Thyroid gland (tissue), 4 donors: ENCODE measurements around the gene FBXL17. TPM values are rescaled to one million over a fixed set of nuclear protein-coding genes. Genes with fewer than 3 reads are reported as not detected.

Experiments used
- DNase-seq, 2 donors: peaks; one replicate each; pipeline ENCODE4 v3.0.0-alpha.2; 2019
- H3K27ac ChIP-seq, 3 donors: fragments of 200-600 bp; sonication (generic); 1 replicate in 2 of 3; 2 replicates in 1 of 3; pipeline ENCODE4 v1.5.1; 2016 to 2019; ENCODE audit warnings: mild to moderate bottlenecking in 1 of 3, moderate library complexity in 1 of 3
- H3K27me3 ChIP-seq: fragments of 200-600 bp; sonication (generic); one replicate; pipeline ENCODE4 v1.5.1; 2019
- H3K36me3 ChIP-seq, 2 donors: fragments of 200-600 bp; sonication (generic); one replicate each; pipeline ENCODE4 v1.5.1; 2016 to 2019
- H3K4me1 ChIP-seq, 2 donors: fragments of 200-600 bp; sonication (generic); one replicate each; pipeline ENCODE4 v1.5.1; 2017 to 2019
- H3K4me3 ChIP-seq, 3 donors: fragments of 200-600 bp; sonication (generic); replicated peaks in 1 of 3; 1 replicate in 2 of 3; 2 replicates in 1 of 3; pipeline ENCODE4 v1.5.1; 2016; ENCODE audit warnings: mild to moderate bottlenecking in 1 of 3
- H3K9me3 ChIP-seq: fragments of 200-600 bp; sonication (generic); one replicate; pipeline ENCODE4 v1.5.1; 2017
- CTCF ChIP-seq, 6 experiments: fragments of 200-600 bp in 3 of 6; fragments of 450-650 bp in 3 of 6; sonication (generic) in 3 of 6; IDR thresholded peaks; one replicate each; pipeline ENCODE4 v1.5.1; 2016 to 2019; ENCODE audit warnings: antibody characterized with exemption in 6 of 6, mild to moderate bottlenecking in 2 of 6, inconsistent platforms in 1 of 6, moderate library complexity in 1 of 6
- POLR2A ChIP-seq, 2 donors: fragments of 450-650 bp; IDR thresholded peaks; one replicate each; pipeline ENCODE4 v1.6.1; 2017; ENCODE audit warnings: antibody characterized with exemption in 2 of 2, mild to moderate bottlenecking in 2 of 2, moderate library complexity in 1 of 2
- WGBS, 2 donors: methylation state at CpG; one replicate each; pipeline ENCODE4 v1.1.5; 2017; 5-methylcytosine and 5-hydroxymethylcytosine counted together
- intact Hi-C: fragments of 100-400 bp; cut with DNase I; formaldehyde crosslinking; loops from one replicate; pipeline ENCODE4 v1.15.1; 2023
- total RNA-seq, 4 donors: library from RNA; depleted of rRNA; stranded (reverse); fragments of >200 nt; gene quantifications; one replicate each; pipeline ENCODE4 v1.2.3, GENCODE V29; 2016

The FBXL17 gene
- total RNA-seq, 4 donors from 2014 or later: 37.6 to 77.7 (median 55.6) TPM

GRCh38 chr5:107871023-107871422, 510.9 kb downstream of the FBXL17 start:
- no peak for DNase-seq
- H3K27ac ChIP-seq: no peak overlapping the region
- no peaks in the 10 kb centered on the region for H3K27me3 ChIP-seq
- intact Hi-C loops: no loop called here
- H3K36me3 ChIP-seq: no peaks in the 10 kb centered on the region
- 93 to 98% methylated on average over 3 of the region's 3 CpGs for WGBS, 2 donors
- no peaks in the 10 kb centered on the region for H3K9me3 ChIP-seq
- TF ChIP-seq CTCF (IDR thresholded peaks at IDR 0.05): no peak
- no peak for TF ChIP-seq POLR2A (IDR thresholded peaks at IDR 0.05)
- peaks cover 0 to 9% of the 10 kb centered on the region in 2 donors for H3K4me1 ChIP-seq
- no peak overlapping the region for H3K4me3 ChIP-seq

GRCh38 chr5:107869438-107870115, 512.3 kb downstream of the FBXL17 start:
- H3K4me1 ChIP-seq: peaks cover 0 to 7% of the 10 kb centered on the region in 2 donors
- no peak overlapping the region for H3K27ac ChIP-seq
- WGBS, 2 donors: 81 to 87% methylated on average over 4 of the region's 4 CpGs
- intact Hi-C loops: no loop called here
- no peaks in the 10 kb centered on the region for H3K36me3 ChIP-seq
- H3K27me3 ChIP-seq: no peaks in the 10 kb centered on the region
- no peak for DNase-seq
- H3K4me3 ChIP-seq: no peak overlapping the region
- no peaks in the 10 kb centered on the region for H3K9me3 ChIP-seq
- TF ChIP-seq POLR2A (IDR thresholded peaks at IDR 0.05): no peak
- TF ChIP-seq CTCF (IDR thresholded peaks at IDR 0.05): no peak

DNA sequence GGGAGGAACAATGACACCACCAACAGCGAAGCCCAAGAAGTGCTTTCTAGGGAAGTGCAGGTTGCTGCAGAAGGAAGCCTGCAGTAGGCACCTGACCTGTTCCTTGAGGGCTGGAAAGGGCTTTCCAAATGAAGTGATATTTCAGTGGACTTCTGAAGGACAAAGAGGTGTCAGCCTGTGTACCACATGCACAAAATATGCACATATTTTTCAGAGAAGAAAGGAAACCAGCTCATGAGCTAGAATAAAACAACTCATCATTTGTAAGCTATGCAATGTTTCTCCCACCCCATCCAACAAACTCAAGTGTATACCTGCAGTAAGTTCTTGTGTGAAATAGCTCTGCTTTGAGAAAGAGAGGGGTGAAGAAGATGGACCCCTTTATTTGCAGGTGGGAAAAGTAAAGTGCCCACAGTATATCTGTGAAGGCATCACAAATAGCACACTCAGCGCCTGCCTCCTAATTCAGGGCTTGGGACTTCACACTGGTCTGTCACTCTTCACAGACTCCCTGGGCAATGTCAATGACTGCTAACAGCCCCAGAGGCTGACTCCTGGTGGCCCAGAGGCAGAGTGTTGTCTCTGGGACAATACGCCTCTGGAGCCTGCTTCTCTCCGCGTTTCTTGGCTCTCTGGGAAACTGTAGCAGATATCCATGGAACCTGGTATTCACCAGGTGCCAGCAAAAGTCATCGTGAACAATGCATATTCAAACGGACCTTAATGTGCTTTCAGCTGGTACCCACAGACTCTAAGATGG, 513.1 kb downstream of the FBXL17 start:
- Histone ChIP-seq H3K27me3 (no peaks in the 10 kb centered on the region), H3K27ac (no peak overlapping the region), H3K36me3 (no peaks in the 10 kb centered on the region), H3K4me1 (no peaks in the 10 kb centered on the region), H3K4me3 (no peak overlapping the region), H3K9me3 (no peaks in the 10 kb centered on the region)
- 91 to 96% methylated on average over 7 of the region's 7 CpGs for WGBS, 2 donors
- DNase-seq: no peak
- intact Hi-C loops: no loop called here
- TF ChIP-seq CTCF (IDR thresholded peaks at IDR 0.05) (no peak), POLR2A (IDR thresholded peaks at IDR 0.05) (no peak)

- Histone ChIP-seq H3K4me1 (no peaks in the 10 kb centered on the region), H3K27ac (no peak overlapping the region), H3K27me3 (no peaks in the 10 kb centered on the region), H3K4me3 (no peak overlapping the region), H3K36me3 (no peaks in the 10 kb centered on the region), H3K9me3 (no peaks in the 10 kb centered on the region)
- WGBS, 2 donors: 90 to 100% methylated on average over 2 of the region's 2 CpGs
- no peak for DNase-seq
- TF ChIP-seq CTCF (IDR thresholded peaks at IDR 0.05): no peak
- TF ChIP-seq POLR2A (IDR thresholded peaks at IDR 0.05): no peak
- intact Hi-C loops: no loop called here
Measured at GRCh38 chr5:107867266-107867665, 514.6 kb downstream of the FBXL17 start.

DNA sequence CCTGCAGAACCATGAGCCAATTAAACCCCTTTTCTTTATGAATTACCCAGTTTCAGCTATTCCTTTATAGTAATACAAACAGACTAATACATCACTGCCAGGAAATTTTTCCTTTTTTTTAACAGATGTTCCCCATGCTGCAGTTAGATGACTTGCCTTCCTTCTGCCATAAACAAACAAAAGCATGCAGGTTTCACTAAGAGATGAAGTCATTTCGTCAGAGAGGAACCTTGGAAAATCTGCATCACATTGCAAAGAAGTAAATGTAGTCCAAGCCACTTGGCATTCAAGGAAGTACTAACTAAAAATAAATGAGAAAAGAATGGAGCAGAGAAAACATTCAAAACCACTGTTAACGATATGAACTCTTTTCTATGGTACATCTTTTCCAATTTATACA, 517.1 kb downstream of the FBXL17 start:
- intact Hi-C loops: no loop called here
- H3K9me3 ChIP-seq: no peaks in the 10 kb centered on the region
- H3K27ac ChIP-seq: no peak overlapping the region

More for the DNA sequence above, 517.1 kb downstream of the FBXL17 start:
- no peak for DNase-seq
- peaks cover 0 to 4% of the 10 kb centered on the region in 2 donors for H3K36me3 ChIP-seq
- TF ChIP-seq CTCF (IDR thresholded peaks at IDR 0.05) (no peak), POLR2A (IDR thresholded peaks at IDR 0.05) (no peak)
- H3K4me3 ChIP-seq: no peak overlapping the region
- no peaks in the 10 kb centered on the region for H3K4me1 ChIP-seq
- 78 to 87% methylated on average over 2 of the region's 2 CpGs for WGBS, 2 donors
- no peaks in the 10 kb centered on the region for H3K27me3 ChIP-seq
